HepG2 (cell line): ENCODE measurements around the gene ID3. TPM values are rescaled to one million over a fixed set of nuclear protein-coding genes. Genes with fewer than 3 reads are reported as not detected.

ENCODE experiments used
- CBX5 ChIP-seq: sonication (generic); formaldehyde crosslinking; IDR thresholded peaks from 2 replicates; pipeline ENCODE4 v1.4.0; 2020; ENCODE audit warnings: missing genetic modification reagents, borderline replicate concordance
- EEA1 ChIP-seq: sonication (generic); formaldehyde crosslinking; IDR thresholded peaks from 2 replicates; pipeline ENCODE4 v1.5.1; 2020; ENCODE audit warnings: mild to moderate bottlenecking, missing genetic modification reagents, borderline replicate concordance
- ELF4 ChIP-seq: sonication (generic); formaldehyde crosslinking; IDR thresholded peaks from 2 replicates; pipeline ENCODE4 v1.5.0; 2020; ENCODE audit warnings: missing genetic modification reagents, mild to moderate bottlenecking, moderate library complexity, borderline replicate concordance
- GATAD1 ChIP-seq: IDR thresholded peaks from 2 replicates; pipeline ENCODE4 v1.6.1; 2016; ENCODE audit warnings: missing genetic modification reagents, missing compliant biosample characterization
- IRX3 ChIP-seq: sonication (generic); formaldehyde crosslinking; IDR thresholded peaks from 2 replicates; pipeline ENCODE4 v1.8.1; 2023; ENCODE audit warnings: mild to moderate bottlenecking, low read depth, missing genetic modification reagents, borderline replicate concordance
- KDM1A ChIP-seq: IDR thresholded peaks from 2 replicates; pipeline ENCODE4 v1.6.1; 2016; ENCODE audit warnings: missing compliant biosample characterization
- KMT2A ChIP-seq: sonication (generic); formaldehyde crosslinking; IDR thresholded peaks from 2 replicates; pipeline ENCODE4 v1.4.0; 2020; ENCODE audit warnings: missing genetic modification reagents
- PLSCR1 ChIP-seq: sonication (generic); formaldehyde crosslinking; IDR thresholded peaks from 2 replicates; pipeline ENCODE4 v1.5.0; 2020; ENCODE audit warnings: missing genetic modification reagents, mild to moderate bottlenecking, borderline replicate concordance
- SIN3A ChIP-seq: IDR thresholded peaks from 2 replicates; pipeline ENCODE4 v1.6.1; 2011; ENCODE audit warnings: low read depth, mild to moderate bottlenecking, control low read depth, low read length, borderline replicate concordance
- STAG1 ChIP-seq: sonication (generic); formaldehyde crosslinking; IDR thresholded peaks from 2 replicates; pipeline ENCODE4 v1.4.0; 2020; ENCODE audit warnings: missing genetic modification reagents
- TOPORS ChIP-seq: sonication (generic); formaldehyde crosslinking; IDR thresholded peaks from 2 replicates; pipeline ENCODE4 v1.8.0; 2023; ENCODE audit warnings: mild to moderate bottlenecking, missing genetic modification reagents
- ZFX ChIP-seq: sonication (generic); formaldehyde crosslinking; IDR thresholded peaks from 2 replicates; pipeline ENCODE4 v1.4.0; 2020; ENCODE audit warnings: mild to moderate bottlenecking, low read depth, missing genetic modification reagents, moderate library complexity
- ZHX1 ChIP-seq: sonication (generic); formaldehyde crosslinking; IDR thresholded peaks from 2 replicates; pipeline ENCODE4 v1.8.1; 2022; ENCODE audit warnings: low read depth, mild to moderate bottlenecking, missing genetic modification reagents
- ZHX2 ChIP-seq, 2 experiments: sonication (generic) in 1 of 2; formaldehyde crosslinking in 1 of 2; IDR thresholded peaks; 2 replicates each; pipeline versions ENCODE4 v1.6.1 to v1.9.0; 2014 to 2022; ENCODE audit warnings: antibody characterized with exemption in 1 of 2, borderline replicate concordance in 1 of 2, inconsistent platforms in 1 of 2, low read depth in 1 of 2, missing genetic modification reagents in 1 of 2
- ZNF367 ChIP-seq: sonication (generic); formaldehyde crosslinking; IDR thresholded peaks from 2 replicates; pipeline ENCODE4 v1.4.0; 2020; ENCODE audit warnings: missing genetic modification reagents, borderline replicate concordance
- ZNF746 ChIP-seq: sonication (generic); formaldehyde crosslinking; IDR thresholded peaks from 2 replicates; pipeline ENCODE4 v1.8.0; 2022; ENCODE audit warnings: mild to moderate bottlenecking, missing genetic modification reagents
- ZNF800 ChIP-seq: sonication (generic); formaldehyde crosslinking; IDR thresholded peaks from 2 replicates; pipeline ENCODE4 v1.4.0; 2020; ENCODE audit warnings: missing genetic modification reagents
- polyA plus RNA-seq, 8 experiments: library from polyadenylated mRNA; depleted of rRNA in 3 of 8; stranded (reverse) in 7 of 8; unstranded in 1 of 8; fragments of >200 nt; fragmentation: Illumina TruSeq in 4 of 8; extraction: Trizol in 4 of 8; gene quantifications; 2 replicates each; pipeline versions ENCODE4 v1.2.1 to v1.2.3, GENCODE V29; 2011 to 2016; ENCODE audit warnings: low read depth in 4 of 8, missing spikeins in 1 of 8, mixed read lengths in 1 of 8; ENCODE audit not compliant: insufficient read depth in 1 of 8
- total RNA-seq, 5 experiments: library from RNA; depleted of rRNA; stranded (reverse); fragments of >200 nt; fragmentation: Illumina TruSeq; extraction: Trizol; gene quantifications; 2 replicates each; pipeline ENCODE4 v1.2.3, GENCODE V29; 2016; ENCODE audit warnings: low read depth in 1 of 5

ID3 gene
- total and polyA plus RNA-seq, 2 of the 13 experiments (the other 11 are each of a cell fraction or from before 2014, with no cell fraction given), result 64.8 to 115 TPM

GRCh38 chr1:23554481-23555269, 4.6 kb downstream of the ID3 start (continued):
- TF ChIP-seq ZHX1 (CRISPR knock-in tag) (no peak), SIN3A (0 out of 2 replicates have a peak, but pooled peaks have one; percentile 53), EEA1 (CRISPR knock-in tag) (no peak), ZHX2 (IDR thresholded peaks at IDR 0.05; ENCODE audit: low read depth) (no peak), ZHX2 (CRISPR knock-in tag; IDR thresholded peaks at IDR 0.05; ENCODE audit: borderline replicate concordance) (no peak), ZNF367 (no peak), CBX5 (CRISPR knock-in tag) (no peak), ELF4 (CRISPR knock-in tag) (no peak), ZFX (CRISPR knock-in tag) (peak; percentile 81), GATAD1 (no peak), STAG1 (peak; percentile 17; the same call in 1 of the 2 replicates), KMT2A (CRISPR knock-in tag) (peak; percentile 32; the same call in 1 of the 2 replicates), PLSCR1 (CRISPR knock-in tag) (no peak), KDM1A (CRISPR knock-in tag) (no peak; the same call in 1 of the 2 replicates), TOPORS (CRISPR knock-in tag) (no peak), IRX3 (CRISPR knock-in tag) (peak; percentile 31; the same call in 1 of the 2 replicates), ZNF800 (CRISPR knock-in tag) (no peak), ZNF746 (CRISPR knock-in tag) (no peak; the same call in 1 of the 2 replicates)
